Peyer's patch (tissue), 4 donors: ENCODE results near the gene ZNRF3.

ENCODE experiments used
- CTCF ChIP-seq, 6 experiments: fragments of 450-650 bp in 4 of 6; fragments of 200-600 bp in 2 of 6; sonication (generic) in 1 of 6; IDR thresholded peaks; one replicate each; pipeline ENCODE4 v1.5.1; 2017 to 2019; ENCODE audit warnings: antibody characterized with exemption in 6 of 6, mild to moderate bottlenecking in 3 of 6, moderate library complexity in 1 of 6
- POLR2A ChIP-seq, 2 donors: fragments of 450-650 bp; IDR thresholded peaks; one replicate each; pipeline ENCODE4 v1.5.1; 2017; ENCODE audit warnings: antibody characterized with exemption in 2 of 2, mild to moderate bottlenecking in 2 of 2, moderate library complexity in 2 of 2

- TF ChIP-seq POLR2A (IDR thresholded peaks at IDR 0.05) (no peak), CTCF (IDR thresholded peaks at IDR 0.05) (no peak)
These were observed 132.9 kb downstream of the ZNRF3 start for GRCh38 chr22:29016067-29016938.
